HEK293 (cell line): ENCODE data around the gene EVL.

Experiments used
- CTCF ChIP-seq: fragments of 450-650 bp; formaldehyde crosslinking; IDR thresholded peaks from 2 replicates; pipeline ENCODE4 v1.5.1; 2016; ENCODE audit warnings: missing biosample characterization, missing genetic modification characterization
- HOXD13 ChIP-seq: sonication (generic); formaldehyde crosslinking; IDR thresholded peaks from 2 replicates; pipeline ENCODE4 v1.8.0; 2022; ENCODE audit warnings: missing genetic modification reagents, borderline replicate concordance
- REST ChIP-seq: fragments of 450-650 bp; formaldehyde crosslinking; IDR thresholded peaks from 2 replicates; pipeline ENCODE4 v1.5.1; 2016; ENCODE audit warnings: missing biosample characterization, missing genetic modification characterization
- SALL2 ChIP-seq: fragments of 450-650 bp; formaldehyde crosslinking; IDR thresholded peaks from 2 replicates; pipeline ENCODE4 v1.5.0; 2017; ENCODE audit warnings: missing biosample characterization, mild to moderate bottlenecking, missing genetic modification characterization, borderline replicate concordance
- ZNF433 ChIP-seq: fragments of 450-650 bp; formaldehyde crosslinking; IDR thresholded peaks from 2 replicates; pipeline ENCODE4 v1.5.1; 2016; ENCODE audit warnings: missing biosample characterization, missing genetic modification characterization, low read depth
- ZNF580 ChIP-seq: fragments of 450-650 bp; formaldehyde crosslinking; IDR thresholded peaks from 2 replicates; pipeline ENCODE4 v1.5.1; 2016; ENCODE audit warnings: missing biosample characterization, missing genetic modification characterization
- ZNF654 ChIP-seq: fragments of 450-650 bp; formaldehyde crosslinking; IDR thresholded peaks from 2 replicates; pipeline ENCODE4 v1.5.1; 2016; ENCODE audit warnings: low read depth, missing biosample characterization, missing genetic modification characterization
- ZNF76 ChIP-seq: fragments of 450-650 bp; formaldehyde crosslinking; IDR thresholded peaks from 2 replicates; pipeline ENCODE4; 2016; ENCODE audit warnings: low read depth, missing biosample characterization, missing genetic modification characterization, borderline replicate concordance

- no peak for TF ChIP-seq CTCF (tag by site-specific recombination)
- no peak for TF ChIP-seq ZNF433 (tag by site-specific recombination)
- TF ChIP-seq SALL2 (tag by site-specific recombination) = no peak
- TF ChIP-seq ZNF654 (tag by site-specific recombination) = no peak
- TF ChIP-seq REST (tag by site-specific recombination) = no peak
- TF ChIP-seq HOXD13 (CRISPR knock-in tag) = no peak
- no peak for TF ChIP-seq ZNF76 (tag by site-specific recombination)
- no peak for TF ChIP-seq ZNF580 (tag by site-specific recombination)
Observed at GRCh38 chr14:100065111-100065871, at the start of gene EVL.
